Chondrocyte (in vitro differentiated cells): ENCODE measurements around the gene IVD. TPM values are rescaled to one million over a fixed set of nuclear protein-coding genes. Genes with fewer than 3 reads are reported as not detected.

Experiments used
- DNase-seq: peaks from one replicate; pipeline ENCODE4 v3.0.0; 2021; ENCODE audit warnings: mixed read lengths, low spot score
- H3K27ac Mint-ChIP-seq: one replicate; pipeline ENCODE4 v1.8.0; 2021; ENCODE audit warnings: mild to moderate bottlenecking, moderate library complexity, mixed read lengths; ENCODE audit not compliant: unreplicated experiment
- H3K27me3 Mint-ChIP-seq: 2 replicates; pipeline ENCODE4 v1.8.0; 2021; ENCODE audit warnings: low read depth, mixed read lengths
- H3K36me3 Mint-ChIP-seq: 2 replicates; pipeline ENCODE4 v1.8.0; 2021; ENCODE audit warnings: low read depth, mixed read lengths
- H3K4me1 Mint-ChIP-seq: 2 replicates; pipeline ENCODE4 v1.8.0; 2021; ENCODE audit warnings: low read depth, mild to moderate bottlenecking, mixed read lengths
- H3K4me3 Mint-ChIP-seq: one replicate; pipeline ENCODE4 v1.8.0; 2021; ENCODE audit warnings: mild to moderate bottlenecking, moderate library complexity, mixed read lengths; ENCODE audit not compliant: unreplicated experiment
- H3K9me3 Mint-ChIP-seq: 2 replicates; pipeline ENCODE4 v1.8.0; 2021; ENCODE audit warnings: low read depth, mixed read lengths
- CTCF ChIP-seq: fragments of 200-600 bp; sonication (generic); IDR thresholded peaks from 2 replicates; pipeline ENCODE4 v1.5.0; 2021; ENCODE audit warnings: antibody characterized with exemption, mild to moderate bottlenecking, moderate library complexity
- total RNA-seq: library from RNA; stranded (reverse); gene quantifications from 3 replicates; pipeline ENCODE4 v1.2.1, GENCODE V29; 2021

The IVD gene
- total RNA-seq, 1 donor from 2014 or later: 42.5 TPM

GRCh38 chr15:40421246-40422157 lies 15.9 kb downstream of the IVD start:
- H3K36me3 Mint-ChIP-seq: peaks cover 8% of the 10 kb centered on the region
- H3K4me1 Mint-ChIP-seq: peaks cover 13% of the 10 kb centered on the region
- no peak overlapping the region for H3K27ac Mint-ChIP-seq
- no peak for DNase-seq
- H3K4me3 Mint-ChIP-seq: no peak overlapping the region
- peak; percentile 89 for TF ChIP-seq CTCF
- H3K9me3 Mint-ChIP-seq: no peaks in the 10 kb centered on the region
- no peaks in the 10 kb centered on the region for H3K27me3 Mint-ChIP-seq

- DNase-seq: no peak
- H3K4me3 Mint-ChIP-seq: no peak overlapping the region
- H3K4me1 Mint-ChIP-seq: peaks cover 13% of the 10 kb centered on the region
- H3K27me3 Mint-ChIP-seq: peaks cover 11% of the 10 kb centered on the region
- no peak overlapping the region for H3K27ac Mint-ChIP-seq
- no peaks in the 10 kb centered on the region for H3K36me3 Mint-ChIP-seq
- H3K9me3 Mint-ChIP-seq: no peaks in the 10 kb centered on the region
- no peak for TF ChIP-seq CTCF
Observed at GRCh38 chr15:40424483-40425115, 19.0 kb downstream of the IVD start.

GRCh38 chr15:40425681-40426080 lies 20.1 kb downstream of the IVD start:
- H3K9me3 Mint-ChIP-seq: no peaks in the 10 kb centered on the region
- H3K4me3 Mint-ChIP-seq: no peak overlapping the region
- H3K36me3 Mint-ChIP-seq: no peaks in the 10 kb centered on the region
- no peak for DNase-seq
- H3K4me1 Mint-ChIP-seq: peaks cover 13% of the 10 kb centered on the region
- H3K27ac Mint-ChIP-seq: no peak overlapping the region
- peaks cover 21% of the 10 kb centered on the region for H3K27me3 Mint-ChIP-seq
- no peak for TF ChIP-seq CTCF

GRCh38 chr15:40427188-40427587 lies 21.6 kb downstream of the IVD start:
- DNase-seq: no peak
- H3K9me3 Mint-ChIP-seq: no peaks in the 10 kb centered on the region
- no peak overlapping the region for H3K27ac Mint-ChIP-seq
- H3K27me3 Mint-ChIP-seq: peaks cover 23% of the 10 kb centered on the region
- no peaks in the 10 kb centered on the region for H3K4me1 Mint-ChIP-seq
- no peaks in the 10 kb centered on the region for H3K36me3 Mint-ChIP-seq
- no peak overlapping the region for H3K4me3 Mint-ChIP-seq
- no peak for TF ChIP-seq CTCF

- H3K27me3 Mint-ChIP-seq: peaks cover 23% of the 10 kb centered on the region
- TF ChIP-seq CTCF: no peak
- no peaks in the 10 kb centered on the region for H3K9me3 Mint-ChIP-seq
- no peaks in the 10 kb centered on the region for H3K4me1 Mint-ChIP-seq
- DNase-seq: no peak
- H3K4me3 Mint-ChIP-seq: no peak overlapping the region
- no peaks in the 10 kb centered on the region for H3K36me3 Mint-ChIP-seq
- H3K27ac Mint-ChIP-seq: no peak overlapping the region
Observed at GRCh38 chr15:40428185-40428584, 22.6 kb downstream of the IVD start.
